NCI-H187 (cell line): ENCODE results near the gene FRYL.

ENCODE experiments used
- DNase-seq, 2 experiments: peaks; one replicate each; lab custom pipeline; 2025; lab: John Stamatoyannopoulos, UW

Gene FRYL

DNA sequence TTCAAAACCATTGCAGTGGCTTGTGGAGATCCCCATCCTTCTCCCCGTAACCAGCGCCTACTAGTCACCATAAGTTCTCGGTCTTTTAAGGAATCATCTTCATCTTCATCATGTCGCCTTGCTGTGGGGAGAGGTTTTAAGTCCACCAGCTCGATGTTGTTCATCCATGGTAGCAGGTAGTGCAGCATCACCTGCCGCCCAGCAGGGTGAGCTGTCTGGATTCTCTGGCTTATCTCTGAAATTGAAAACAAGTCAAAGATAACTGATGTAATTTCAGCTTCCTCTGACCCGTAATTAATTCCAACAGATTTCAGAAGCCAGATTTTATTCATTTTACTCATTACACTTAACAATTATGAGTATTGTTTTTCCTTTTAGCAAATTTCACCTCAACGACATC lies 222.6 kb downstream of the FRYL start:
- DNase-seq = no peak

DNA sequence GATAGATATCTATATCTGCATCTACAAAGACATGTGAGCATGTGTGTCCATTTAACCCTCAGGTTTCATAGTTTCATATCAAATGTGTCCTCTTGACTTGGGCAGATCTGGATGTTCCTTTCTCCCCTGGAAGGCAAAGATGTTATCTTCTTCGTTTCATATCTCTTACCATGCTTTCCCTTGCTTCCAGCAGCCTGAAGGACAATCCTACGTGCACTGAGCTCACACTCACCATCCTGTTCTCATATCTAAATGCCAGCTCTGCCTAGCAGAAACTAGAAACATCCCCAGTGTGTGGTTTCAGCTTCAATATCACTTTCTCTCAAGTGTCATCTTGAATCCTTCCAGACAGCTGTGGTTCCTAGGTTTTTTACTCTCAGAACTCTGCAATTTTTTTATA lies 223.8 kb downstream of the FRYL start:
- no peak for DNase-seq

DNA sequence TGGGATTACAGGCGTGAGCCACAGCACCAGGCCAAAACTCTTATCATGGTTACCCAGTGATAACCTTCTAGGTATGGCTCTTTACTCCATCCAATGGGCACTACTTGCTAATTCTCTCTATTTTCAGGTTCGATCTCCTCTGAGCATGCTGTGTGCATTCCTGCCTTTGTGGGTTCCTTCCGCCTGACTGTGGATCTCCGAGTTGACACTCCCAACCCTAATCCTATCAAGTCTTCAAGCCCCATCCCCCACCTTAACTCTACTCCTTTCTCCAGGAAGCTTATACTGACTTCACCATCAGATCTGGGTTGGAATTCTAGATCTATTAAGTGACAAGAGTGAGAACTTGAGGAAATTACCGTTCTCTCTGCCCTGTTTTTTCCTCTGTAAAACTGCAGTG lies 225.5 kb downstream of the FRYL start:
- no peak for DNase-seq

DNA sequence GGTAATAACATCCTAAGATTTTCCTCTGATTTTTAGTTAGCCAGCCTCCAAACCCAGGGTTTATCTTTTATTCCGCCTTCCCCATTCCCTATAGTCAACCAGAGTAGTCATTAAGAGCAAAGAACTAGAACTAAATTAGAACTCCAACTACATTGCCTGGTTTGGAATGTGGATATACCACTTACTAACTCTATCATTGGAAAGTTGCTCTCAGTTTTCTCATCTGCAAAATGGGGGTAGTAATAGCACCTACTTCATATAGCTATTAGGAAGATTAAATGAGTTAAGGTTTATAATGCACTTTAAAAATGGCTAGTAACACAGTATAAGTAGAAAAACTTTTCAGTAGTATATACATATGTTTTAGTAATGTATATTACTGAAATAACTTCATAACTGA lies 226.4 kb downstream of the FRYL start:
- DNase-seq = no peak

DNA sequence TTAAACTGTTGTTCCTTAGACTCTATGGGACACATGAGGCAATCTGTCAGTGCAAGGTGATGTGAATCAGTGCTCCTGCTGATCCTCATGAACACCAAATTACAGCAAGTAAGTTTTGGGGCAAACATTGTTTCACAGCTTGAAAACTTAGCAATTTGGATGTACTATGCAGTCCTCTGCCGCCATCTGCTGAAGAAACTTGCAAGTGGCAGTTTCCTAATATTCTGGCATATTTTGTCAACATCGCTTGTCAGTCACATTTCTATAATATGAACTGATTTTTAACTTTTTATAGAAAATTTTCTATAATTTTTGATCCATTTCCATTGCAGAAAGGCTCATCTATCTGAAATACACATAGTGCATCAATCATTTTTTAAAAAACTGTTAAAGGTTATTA lies 233.7 kb downstream of the FRYL start:
- DNase-seq = no peak

DNA sequence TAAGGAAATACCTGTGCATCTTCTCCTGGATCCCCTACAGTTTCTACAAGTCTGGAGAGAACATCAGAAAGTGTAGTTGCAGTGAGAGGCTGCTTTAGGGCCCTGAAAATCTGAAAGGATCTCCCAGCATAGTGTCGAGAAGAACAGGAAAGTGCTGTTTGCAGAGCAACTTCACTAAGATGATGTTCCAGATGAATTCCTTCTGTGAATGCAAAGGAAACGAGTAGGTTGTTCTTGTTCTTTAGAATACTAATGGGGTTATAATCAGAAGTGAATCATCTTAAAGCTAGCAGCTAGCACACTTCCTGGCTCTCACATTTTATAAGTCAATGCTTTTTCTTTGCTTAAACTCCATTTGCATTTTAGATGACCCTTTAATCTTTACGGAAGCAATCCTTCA lies 236.3 kb downstream of the FRYL start:
- DNase-seq = no peak

DNA sequence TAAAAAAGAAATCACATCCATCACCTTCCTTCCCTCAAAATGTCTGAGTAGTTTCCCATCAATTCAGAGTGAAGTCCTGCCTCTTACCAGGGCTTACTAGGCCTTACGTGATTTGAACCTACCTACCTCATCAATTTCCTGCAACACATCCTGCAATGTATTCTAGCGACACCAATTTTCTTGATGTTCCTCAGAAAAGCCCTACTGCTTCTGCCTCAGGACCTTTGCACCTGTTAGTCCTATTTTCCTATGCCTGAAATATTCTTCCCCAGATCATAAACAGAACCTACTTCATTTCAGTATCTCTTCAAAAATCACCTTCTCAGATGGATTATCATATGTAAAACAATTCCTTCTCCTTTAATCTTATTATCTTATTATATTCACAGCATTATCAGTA lies 237.2 kb downstream of the FRYL start:
- DNase-seq = no peak

DNA sequence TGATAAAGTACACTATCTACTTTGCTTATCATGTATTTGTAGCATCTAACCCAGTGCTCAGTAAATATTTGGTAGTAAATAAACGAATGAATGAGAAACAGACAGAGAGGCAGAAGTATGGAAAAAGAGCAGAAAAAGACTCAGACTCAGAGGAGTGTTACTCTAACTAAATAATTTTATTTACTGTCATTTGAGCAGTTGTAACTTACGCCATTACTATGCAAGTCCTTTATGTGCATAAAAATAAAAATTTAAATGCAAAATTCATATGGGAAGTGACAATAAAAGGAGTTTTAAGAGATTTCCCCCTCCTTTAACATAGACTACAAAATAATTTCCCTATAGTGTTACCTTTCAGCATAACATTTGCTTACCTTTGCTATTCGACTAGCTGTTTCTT lies 240.5 kb downstream of the FRYL start:
- no peak for DNase-seq

DNA sequence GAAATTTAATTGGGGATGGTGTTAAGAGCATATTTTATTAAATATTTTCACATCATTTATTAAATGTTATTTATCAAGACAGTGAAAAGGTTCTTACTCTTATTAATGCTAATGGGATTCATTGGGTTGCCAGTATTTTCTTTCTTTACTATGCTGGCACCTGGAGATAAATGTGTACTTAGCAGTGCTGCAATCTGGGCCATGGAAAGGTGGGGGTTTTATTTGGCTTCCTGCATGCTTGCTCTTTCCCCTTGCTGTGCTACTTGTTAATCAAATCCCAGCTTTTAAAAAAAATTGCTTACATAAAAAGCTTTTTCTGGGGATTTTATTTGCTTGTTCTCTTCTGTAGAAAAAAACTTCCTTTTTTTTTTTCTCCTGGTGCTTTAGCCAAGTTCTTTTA lies 241.7 kb downstream of the FRYL start:
- DNase-seq = no peak

DNA sequence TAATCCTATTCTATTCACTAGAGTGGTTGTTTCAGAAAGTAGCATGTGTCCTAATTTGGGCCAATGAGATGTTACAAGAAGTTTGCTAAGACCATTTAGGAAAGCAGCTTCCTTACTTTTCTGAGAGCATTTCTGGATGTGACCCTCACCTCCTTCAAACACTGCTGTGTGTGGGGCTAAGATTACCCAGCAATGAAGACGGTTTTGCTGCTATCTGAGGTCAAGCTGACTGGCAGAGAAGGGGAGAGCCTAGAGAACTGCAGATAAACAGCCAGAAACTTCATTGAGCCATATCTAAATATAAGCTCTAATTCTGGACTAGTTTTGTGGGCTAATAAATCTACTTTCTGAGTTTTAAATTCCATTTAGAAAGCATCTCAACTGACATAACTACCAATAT lies 253.7 kb downstream of the FRYL start:
- no peak for DNase-seq

DNA sequence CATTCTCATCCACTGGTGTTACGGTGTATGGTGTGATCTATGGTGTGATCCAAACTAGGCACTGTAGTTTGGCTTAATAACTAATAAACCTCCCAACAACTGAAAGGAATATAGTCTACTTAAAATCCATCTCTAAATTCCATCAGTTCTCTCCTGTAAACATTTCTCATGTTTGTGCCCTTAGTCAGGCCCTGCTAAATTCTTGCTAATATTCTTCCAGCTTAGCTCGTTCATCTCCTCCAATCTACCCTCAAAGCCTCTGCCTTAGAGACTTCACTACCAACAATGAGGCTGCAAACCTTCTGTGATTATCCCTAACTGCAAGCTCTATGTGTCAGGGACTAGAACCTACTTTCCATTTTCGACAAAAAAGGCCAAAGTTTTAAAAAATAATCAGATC lies 261.9 kb downstream of the FRYL start:
- no peak for DNase-seq

DNA sequence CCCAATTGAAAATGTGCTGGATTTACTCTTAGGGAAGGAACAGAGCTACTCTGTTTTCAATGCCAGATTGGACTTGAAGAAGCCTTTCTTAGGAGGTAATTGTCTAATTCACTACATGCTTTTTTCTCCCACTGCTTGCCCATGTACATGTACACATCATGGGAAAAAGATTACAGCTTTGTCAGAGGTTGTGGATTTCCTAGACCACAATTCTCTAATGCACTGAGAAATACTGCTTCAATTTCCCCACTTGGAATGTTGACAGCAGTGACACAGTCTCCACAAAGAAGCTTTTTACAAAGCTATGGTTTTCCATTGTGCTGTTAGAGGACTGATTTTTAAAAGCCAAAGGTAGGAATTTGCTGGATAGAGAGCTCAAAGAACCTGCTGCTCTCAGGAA lies 270.5 kb downstream of the FRYL start:
- no peak for DNase-seq

DNA sequence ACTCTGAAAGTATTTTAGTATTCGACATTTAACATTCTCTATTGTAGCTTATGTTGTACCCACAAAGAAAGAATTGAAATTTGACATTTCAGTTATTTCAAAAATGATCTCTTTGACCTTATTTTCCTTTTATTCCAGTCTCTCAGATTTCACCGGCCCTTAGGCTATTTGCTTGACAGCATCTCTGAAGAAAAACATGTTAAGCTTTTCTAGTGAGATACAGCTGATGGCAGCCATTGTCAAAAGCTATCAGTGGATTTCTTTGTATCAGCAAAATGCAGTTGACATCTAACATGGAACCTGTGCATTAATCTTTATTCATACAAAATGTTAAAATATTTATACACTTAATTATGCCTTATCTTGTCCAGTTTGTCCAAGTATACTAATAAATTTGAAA lies 273.4 kb downstream of the FRYL start:
- DNase-seq = no peak

DNA sequence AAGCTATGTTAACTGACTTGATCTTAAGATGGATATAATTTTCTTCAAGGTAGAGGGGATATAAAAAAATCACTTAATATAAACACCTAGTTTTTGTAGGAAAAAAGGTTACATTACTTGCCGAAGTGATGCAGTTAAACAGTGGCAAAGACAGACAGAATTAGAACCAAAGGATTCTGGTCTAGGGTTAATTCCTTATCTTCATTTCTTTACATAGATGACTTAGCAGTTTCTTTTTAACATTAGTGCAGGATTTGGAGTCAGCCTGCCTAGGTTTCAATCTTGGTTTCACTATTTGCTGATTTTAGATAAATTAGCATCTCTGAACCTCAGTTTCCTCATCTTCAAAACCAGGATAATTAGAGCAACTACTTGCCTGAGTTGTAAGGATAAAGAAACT lies 275.7 kb downstream of the FRYL start:
- no peak for DNase-seq

DNA sequence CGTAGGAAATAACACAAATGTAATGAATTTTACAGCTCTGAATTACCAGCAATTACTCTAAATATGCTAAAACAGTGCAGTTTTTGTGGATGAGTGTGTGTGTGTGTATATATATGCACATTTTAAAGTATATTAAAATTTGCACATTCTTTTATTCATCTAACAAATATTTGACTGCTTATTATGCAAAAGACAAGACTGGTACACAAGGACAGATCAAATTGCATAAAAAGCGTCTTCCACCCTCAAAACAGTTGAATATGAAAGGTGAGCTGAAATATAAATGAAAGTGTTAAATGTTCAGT lies 276.1 kb downstream of the FRYL start:
- DNase-seq = no peak

DNA sequence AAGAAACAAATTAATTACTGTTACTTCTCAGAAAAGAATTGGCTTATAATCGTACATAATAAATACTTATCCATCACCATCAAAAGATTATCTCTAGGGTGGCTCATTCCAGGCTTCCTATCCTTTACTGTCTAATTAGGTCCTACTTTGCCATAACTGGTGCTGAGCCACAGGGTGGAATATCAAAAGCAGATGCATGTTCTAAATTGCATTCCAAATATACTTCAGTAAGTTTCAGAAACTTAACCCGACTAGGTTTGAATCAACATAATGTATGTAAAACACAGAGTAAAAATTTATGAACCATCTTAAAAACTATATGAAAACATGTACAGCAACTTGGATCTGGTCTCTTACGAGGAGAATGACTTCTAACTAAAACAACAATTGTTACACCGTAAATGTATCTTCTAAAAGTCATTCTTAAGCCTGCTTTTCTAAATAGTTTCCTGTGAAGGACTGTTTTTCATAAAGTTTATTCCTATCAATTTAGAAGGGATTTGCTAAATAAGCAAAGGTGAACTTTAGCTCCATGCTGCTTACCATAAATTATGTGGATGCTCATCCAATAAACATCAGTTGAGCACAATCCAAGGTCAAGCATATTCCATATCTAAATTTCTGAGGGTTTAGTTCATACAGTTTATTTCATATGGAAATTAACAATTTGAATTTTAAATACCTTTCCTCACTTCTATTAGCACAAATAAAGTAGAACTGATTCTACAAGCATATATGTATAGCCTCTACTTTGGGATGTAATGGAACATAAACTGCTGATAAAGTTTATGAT lies 276.6 kb downstream of the FRYL start:
- DNase-seq = no peak

DNA sequence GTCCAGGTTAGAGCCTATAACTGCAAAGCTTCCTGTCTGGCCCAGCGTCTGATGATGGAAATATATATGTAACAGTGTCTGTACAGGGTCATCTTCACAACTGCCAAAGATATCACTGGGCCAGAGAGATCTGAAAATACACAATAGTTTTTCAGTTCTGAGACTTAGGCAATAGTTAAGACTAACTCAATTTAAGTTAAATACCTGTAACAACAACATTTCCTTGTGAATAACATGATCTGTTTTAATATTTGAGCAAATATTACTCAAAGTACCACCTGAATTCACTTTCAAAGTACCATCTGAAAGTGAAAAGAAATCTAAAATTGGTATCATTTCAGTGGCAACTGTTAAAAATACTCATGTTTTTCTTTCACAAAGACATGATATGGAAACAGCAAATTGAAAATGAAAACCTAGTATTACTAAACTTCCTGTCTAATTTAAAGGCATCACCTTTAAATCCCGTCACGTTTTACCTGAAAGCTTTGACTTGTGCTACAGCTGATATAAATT lies 280.5 kb downstream of the FRYL start:
- DNase-seq = no peak

DNA sequence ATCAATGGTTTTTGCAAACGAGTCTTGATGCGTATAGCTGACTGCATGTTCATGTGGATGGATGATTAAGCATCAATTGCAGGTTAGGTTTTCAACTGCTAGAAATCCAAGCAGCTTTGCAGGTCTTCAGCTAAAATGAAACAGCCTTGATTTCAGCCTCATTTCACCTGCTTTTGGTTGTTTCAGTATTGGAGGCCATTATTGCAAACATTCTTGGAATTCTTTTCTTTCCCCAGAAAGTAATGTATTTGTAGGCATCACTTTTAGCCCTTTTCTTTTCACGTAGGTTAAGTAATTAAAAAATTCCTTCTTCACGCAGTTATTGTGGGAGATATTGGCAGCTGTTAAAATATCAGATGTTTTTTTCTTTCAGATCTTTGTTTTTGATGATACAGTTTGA lies 281.2 kb downstream of the FRYL start:
- no peak for DNase-seq

DNA sequence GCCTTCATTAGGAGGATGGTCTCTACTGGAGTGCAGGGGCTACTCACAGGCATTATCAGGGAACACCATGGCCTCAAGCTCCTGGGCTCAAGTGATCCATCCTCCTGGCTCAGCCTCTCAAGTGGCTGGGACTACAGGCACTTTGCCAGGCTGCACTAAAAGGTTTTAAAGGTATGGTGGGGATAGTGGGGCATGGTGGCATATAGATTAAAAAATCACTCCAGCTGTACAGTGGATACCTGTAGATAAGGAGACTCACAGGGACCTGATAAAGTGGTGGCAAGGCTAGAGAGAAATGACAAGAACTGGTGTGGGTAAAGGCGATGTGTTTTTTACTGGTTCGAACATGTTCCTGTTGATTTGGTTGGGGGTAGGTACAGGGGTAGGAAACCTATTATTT lies 284.1 kb downstream of the FRYL start:
- DNase-seq = no peak

DNA sequence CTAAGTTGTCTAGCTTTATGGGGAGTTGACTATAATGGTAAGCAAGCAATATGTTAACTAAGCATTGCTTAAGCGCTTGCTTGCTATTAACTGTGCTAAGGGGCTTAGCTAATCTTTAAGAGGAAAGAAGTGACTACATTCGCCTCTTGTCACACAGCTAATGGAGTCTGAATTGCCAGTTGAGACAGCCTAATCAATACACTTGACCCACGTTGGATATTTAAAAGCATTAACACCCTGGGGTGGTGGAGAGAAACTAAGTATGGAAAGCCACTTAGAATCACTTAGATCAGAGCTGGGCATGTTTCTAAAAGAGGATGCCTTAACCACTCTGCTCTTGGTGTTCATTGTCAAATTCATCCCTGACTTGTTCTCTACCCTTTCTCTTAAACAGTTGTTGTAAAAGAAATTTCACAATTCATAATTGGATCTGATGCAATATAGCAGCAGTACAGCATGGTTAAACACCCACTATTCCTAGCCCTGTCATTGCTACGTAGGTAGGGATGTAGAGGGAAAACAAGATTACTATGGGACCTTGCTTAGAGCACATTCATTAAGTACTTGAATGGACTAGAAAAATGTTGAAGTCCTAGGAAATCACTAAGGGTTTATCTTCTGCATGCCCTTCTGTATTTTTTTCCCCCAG lies 286.5 kb downstream of the FRYL start:
- peak; percentile 21 to 41 for DNase-seq

DNA sequence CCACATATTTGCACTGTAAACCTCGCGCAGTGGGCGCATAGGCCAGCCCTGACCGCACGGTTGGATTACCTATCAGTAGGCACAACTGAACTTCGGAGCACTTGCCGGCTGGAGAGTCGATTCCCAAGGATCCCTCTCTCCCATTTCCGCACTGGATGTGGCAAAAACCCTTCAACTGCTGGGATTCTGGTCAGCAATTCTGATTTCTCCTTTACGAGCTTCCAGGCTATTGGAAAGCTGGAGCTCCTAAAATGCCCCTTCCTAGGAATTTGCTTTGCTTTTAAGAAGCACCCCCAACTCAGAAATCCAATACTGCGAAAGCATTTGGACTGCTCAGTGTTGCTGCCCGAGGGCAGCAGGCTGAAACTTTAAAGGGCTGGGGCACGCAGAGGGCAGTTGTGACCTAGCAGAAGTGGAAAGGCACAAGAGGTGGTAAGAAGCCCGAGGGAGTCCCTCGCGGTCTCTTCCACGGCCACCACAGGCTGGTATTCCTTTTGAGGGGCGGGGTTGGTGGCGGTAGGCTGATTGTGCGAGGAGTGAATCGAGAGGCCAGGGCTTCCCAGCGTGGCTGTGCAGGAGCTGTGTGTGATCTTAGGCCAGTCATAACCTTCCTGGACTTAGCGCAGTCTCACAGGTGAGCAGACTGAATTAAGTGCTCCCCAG lies 288.4 kb downstream of the FRYL start:
- no peak for DNase-seq

DNA sequence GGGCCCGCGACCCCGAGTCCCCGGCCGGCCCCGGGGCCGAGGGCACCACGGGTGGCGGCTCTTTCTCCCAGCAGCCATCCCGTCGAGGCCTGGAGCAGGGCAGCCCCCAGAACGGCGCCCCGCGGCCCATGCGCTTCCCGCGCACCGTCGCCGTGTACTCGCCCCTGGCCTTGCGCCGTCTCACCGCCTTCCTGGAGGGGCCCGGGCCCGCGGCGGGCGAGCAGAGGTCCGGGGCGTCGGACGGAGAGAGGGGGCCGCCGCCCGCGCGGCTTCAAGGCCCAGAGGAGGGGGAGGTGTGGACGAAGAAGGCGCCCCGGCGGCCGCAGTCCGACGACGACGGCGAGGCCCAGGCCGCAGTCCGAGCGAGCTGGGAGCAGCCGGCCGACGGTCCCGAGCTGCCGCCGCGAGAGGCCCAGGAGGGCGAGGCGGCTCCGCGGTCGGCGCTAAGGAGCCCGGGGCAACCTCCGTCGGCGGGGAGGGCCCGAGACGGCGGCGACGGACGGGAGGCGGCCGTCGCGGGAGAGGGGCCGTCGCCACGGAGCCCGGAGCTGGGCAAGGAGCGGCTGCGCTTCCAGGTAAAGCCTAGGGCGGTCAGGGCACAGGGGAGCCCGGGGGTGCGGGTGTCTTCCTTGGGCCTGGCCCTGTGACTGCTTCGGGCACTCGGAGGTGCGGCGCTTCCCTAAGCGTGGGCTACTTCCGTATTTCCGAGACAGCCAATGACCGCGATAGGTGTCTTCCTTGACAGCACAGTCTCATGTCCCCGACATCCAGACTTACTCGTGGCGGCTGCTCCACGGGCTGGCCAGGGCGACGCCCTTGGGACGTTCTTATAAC lies 289.2 kb downstream of the FRYL start:
- DNase-seq = no peak
